Rectal smooth muscle tissue (tissue), 1 donor: ENCODE results near the gene TEX19.
"Not testable (repeated sequence)": the region's sequence is repeated elsewhere in the genome, so short reads cannot be mapped to it uniquely, and the experiment has no call there.

Source experiments
- H3K27ac ChIP-seq: one replicate; pipeline ENCODE4 v1.7.0; 2013; ENCODE audit warnings: low read depth, low read length, inconsistent platforms
- H3K27me3 ChIP-seq: one replicate; pipeline ENCODE4 v1.7.0; 2013; ENCODE audit warnings: low read length; ENCODE audit not compliant: control insufficient read depth, insufficient read depth
- H3K36me3 ChIP-seq: one replicate; pipeline ENCODE4 v1.7.0; 2013; ENCODE audit warnings: low read length; ENCODE audit not compliant: control insufficient read depth, insufficient read depth
- H3K4me1 ChIP-seq: one replicate; pipeline ENCODE4 v1.7.0; 2013; ENCODE audit warnings: low read length; ENCODE audit not compliant: control insufficient read depth, insufficient read depth
- H3K4me3 ChIP-seq: one replicate; pipeline ENCODE4 v1.7.0; 2013; ENCODE audit warnings: low read length
- H3K9ac ChIP-seq: one replicate; pipeline ENCODE4 v1.7.0; 2013; ENCODE audit warnings: low read length

The TEX19 gene

GRCh38 chr17:82374626-82375331 is 15.7 kb downstream of the TEX19 start:
- Histone ChIP-seq H3K27me3 (peaks cover 23% of the 10 kb centered on the region), H3K4me3 (no peak overlapping the region), H3K9ac (no peak overlapping the region), H3K4me1 (no peaks in the 10 kb centered on the region), H3K36me3 (no peaks in the 10 kb centered on the region), H3K27ac (no peak overlapping the region)

- Histone ChIP-seq H3K36me3 (no peaks in the 10 kb centered on the region), H3K4me1 (no peaks in the 10 kb centered on the region), H3K9ac (no peak overlapping the region), H3K4me3 (no peak overlapping the region), H3K27me3 (peaks cover 20% of the 10 kb centered on the region), H3K27ac (no peak overlapping the region)
Observed at GRCh38 chr17:82375359-82376041, 16.5 kb downstream of the TEX19 start.

- H3K4me1 ChIP-seq = no peaks in the 10 kb centered on the region
- no peak overlapping the region for H3K9ac ChIP-seq
- no peak overlapping the region for H3K4me3 ChIP-seq
- H3K36me3 ChIP-seq = no peaks in the 10 kb centered on the region
- H3K27ac ChIP-seq = no peak overlapping the region
- peaks cover 16% of the 10 kb centered on the region for H3K27me3 ChIP-seq
Observed at GRCh38 chr17:82376042-82376730, 17.1 kb downstream of the TEX19 start.

- not testable (repeated sequence) for H3K9ac ChIP-seq, H3K36me3 ChIP-seq, H3K27ac ChIP-seq, H3K4me3 ChIP-seq, H3K4me1 ChIP-seq
- H3K27me3 ChIP-seq = peaks cover 15% of the 10 kb centered on the region
Observed at GRCh38 chr17:82377294-82377693, 18.2 kb downstream of the TEX19 start.

GRCh38 chr17:82377924-82378740 is 19.1 kb downstream of the TEX19 start:
- H3K27me3 ChIP-seq = peaks cover 15% of the 10 kb centered on the region
- H3K27ac ChIP-seq = no peak overlapping the region
- H3K9ac ChIP-seq = no peak overlapping the region
- H3K4me1 ChIP-seq = no peaks in the 10 kb centered on the region
- no peak overlapping the region for H3K4me3 ChIP-seq
- no peaks in the 10 kb centered on the region for H3K36me3 ChIP-seq

- no peak overlapping the region for H3K27ac ChIP-seq
- H3K4me3 ChIP-seq = no peak overlapping the region
- H3K36me3 ChIP-seq = no peaks in the 10 kb centered on the region
- H3K9ac ChIP-seq = no peak overlapping the region
- H3K4me1 ChIP-seq = no peaks in the 10 kb centered on the region
- peaks cover 16% of the 10 kb centered on the region for H3K27me3 ChIP-seq
Observed at GRCh38 chr17:82378741-82379021, 19.6 kb downstream of the TEX19 start.

- Histone ChIP-seq H3K9ac (no peak overlapping the region), H3K27me3 (peaks cover 28% of the 10 kb centered on the region), H3K4me3 (no peak overlapping the region), H3K4me1 (no peaks in the 10 kb centered on the region), H3K27ac (no peak overlapping the region), H3K36me3 (no peaks in the 10 kb centered on the region)
Observed at GRCh38 chr17:82380860-82381702, 22.0 kb downstream of the TEX19 start.

- H3K27me3 ChIP-seq = peaks cover 29% of the 10 kb centered on the region
- not testable (repeated sequence) for H3K9ac ChIP-seq, H3K4me3 ChIP-seq
Observed at GRCh38 chr17:82381703-82382009, 22.6 kb downstream of the TEX19 start.

GRCh38 chr17:82382220-82382932 is 23.3 kb downstream of the TEX19 start:
- peaks cover 37% of the 10 kb centered on the region for H3K27me3 ChIP-seq
- not testable (repeated sequence) for H3K4me3 ChIP-seq, H3K4me1 ChIP-seq, H3K36me3 ChIP-seq, H3K27ac ChIP-seq, H3K9ac ChIP-seq

More at GRCh38 chr17:82381703-82382009, 22.6 kb downstream of the TEX19 start:
- not testable (repeated sequence) for H3K36me3 ChIP-seq, H3K4me1 ChIP-seq, H3K27ac ChIP-seq

GRCh38 chr17:82382933-82383255 is 23.8 kb downstream of the TEX19 start:
- Histone ChIP-seq H3K27ac (no peak overlapping the region), H3K36me3 (no peaks in the 10 kb centered on the region), H3K4me1 (no peaks in the 10 kb centered on the region), H3K9ac (no peak overlapping the region), H3K4me3 (no peak overlapping the region), H3K27me3 (peaks cover 38% of the 10 kb centered on the region)

- Histone ChIP-seq H3K4me1 (no peaks in the 10 kb centered on the region), H3K27ac (no peak overlapping the region), H3K4me3 (no peak overlapping the region), H3K9ac (no peak overlapping the region), H3K36me3 (no peaks in the 10 kb centered on the region), H3K27me3 (peaks cover 38% of the 10 kb centered on the region)
Observed at GRCh38 chr17:82383411-82383810, 24.4 kb downstream of the TEX19 start.
